ENCODE results near the gene ZNF804A.

The ZNF804A gene

DNA sequence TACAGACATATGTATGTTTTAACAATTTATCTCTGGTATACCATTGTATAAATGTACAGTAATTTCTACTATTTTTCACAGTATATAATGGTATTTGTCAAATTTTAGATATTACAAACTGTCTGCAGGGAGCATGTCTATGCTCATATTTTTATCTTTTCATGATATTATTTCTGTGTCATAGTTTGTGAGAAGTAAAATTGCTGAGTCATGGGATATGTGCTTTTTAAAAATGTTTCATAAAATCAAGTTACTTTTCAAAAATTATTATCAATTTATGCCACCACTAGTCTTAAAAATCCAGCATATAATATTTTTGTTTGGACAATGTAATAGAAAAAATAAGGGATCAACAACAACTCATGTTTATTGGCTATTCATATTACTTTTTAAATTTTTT, 9.1 kb upstream of the ZNF804A start:
- H3K27ac ChIP-seq: no peak overlapping the region
- no peak for TF ChIP-seq CTCF (conservative IDR thresholded peaks at IDR 0.05)

DNA sequence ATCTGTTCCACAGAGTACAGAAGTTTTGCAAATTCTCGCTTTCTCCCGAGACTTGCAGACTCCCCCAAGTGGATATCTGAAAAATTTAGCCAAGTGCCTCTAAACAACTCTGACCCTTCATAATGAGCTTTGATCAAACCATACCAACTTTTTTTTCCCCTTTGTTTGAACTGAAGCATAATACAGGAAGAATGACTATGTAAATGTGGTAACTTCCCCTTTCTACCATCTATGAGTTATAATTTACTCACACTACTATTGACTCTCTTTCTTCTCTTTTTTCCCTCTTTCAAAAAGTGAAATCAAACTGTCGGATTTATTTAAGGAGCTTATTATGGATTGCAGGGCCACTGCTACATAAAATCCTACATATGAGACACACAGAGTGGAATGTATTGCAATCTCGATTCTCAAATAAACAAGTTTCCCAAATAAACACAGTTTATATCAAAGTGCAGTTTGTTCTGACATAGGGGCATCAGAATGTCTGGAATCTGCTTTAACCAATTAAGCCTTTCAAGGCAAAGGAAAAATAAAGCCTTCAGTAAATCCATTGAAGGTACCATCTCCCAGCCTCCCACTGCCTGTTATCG, 1.4 kb upstream of the ZNF804A start:
- TF ChIP-seq CTCF (conservative IDR thresholded peaks at IDR 0.05): no peak
- H3K27ac ChIP-seq: no peak overlapping the region

- no peak overlapping the region for H3K27ac ChIP-seq
These were observed 748 bp upstream of the ZNF804A start for GRCh38 chr2:184597571-184597991.

GRCh38 chr2:184598002-184598315, 370 bp upstream of the ZNF804A start:
- TF ChIP-seq CTCF (conservative IDR thresholded peaks at IDR 0.05): no peak
- no peak overlapping the region for H3K27ac ChIP-seq

More at GRCh38 chr2:184597571-184597991, 748 bp upstream of the ZNF804A start:
- no peak for TF ChIP-seq CTCF (conservative IDR thresholded peaks at IDR 0.05)

- H3K27ac ChIP-seq: no peak overlapping the region
- TF ChIP-seq CTCF (conservative IDR thresholded peaks at IDR 0.05): no peak
These were observed 934 bp downstream of the ZNF804A start for GRCh38 chr2:184599054-184599871.

- TF ChIP-seq CTCF (conservative IDR thresholded peaks at IDR 0.05): no peak
- no peak overlapping the region for H3K27ac ChIP-seq
These were observed 1.5 kb downstream of the ZNF804A start for GRCh38 chr2:184599872-184600222.

DNA sequence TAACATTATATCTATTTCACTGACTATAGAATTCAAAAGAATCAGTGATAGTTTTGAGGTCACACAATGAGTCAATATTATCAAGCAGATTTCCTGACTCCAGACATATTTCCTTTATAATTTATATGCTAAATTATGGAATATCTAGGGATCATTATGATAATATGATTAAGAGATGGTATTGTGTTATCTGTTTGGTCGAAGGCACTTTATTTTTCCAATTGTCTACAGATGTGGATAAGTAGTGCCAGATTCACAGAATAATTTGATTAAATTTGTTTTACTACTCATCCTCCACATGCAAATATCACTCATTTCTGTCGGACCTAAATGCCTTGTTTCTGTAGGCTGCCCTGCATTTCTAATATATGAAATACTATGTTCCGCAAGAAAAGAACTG, 4.4 kb downstream of the ZNF804A start:
- no peak overlapping the region for H3K27ac ChIP-seq
- no peak for TF ChIP-seq CTCF (conservative IDR thresholded peaks at IDR 0.05)
